ENCODE results near the gene CCR5AS.

Gene CCR5AS

DNA sequence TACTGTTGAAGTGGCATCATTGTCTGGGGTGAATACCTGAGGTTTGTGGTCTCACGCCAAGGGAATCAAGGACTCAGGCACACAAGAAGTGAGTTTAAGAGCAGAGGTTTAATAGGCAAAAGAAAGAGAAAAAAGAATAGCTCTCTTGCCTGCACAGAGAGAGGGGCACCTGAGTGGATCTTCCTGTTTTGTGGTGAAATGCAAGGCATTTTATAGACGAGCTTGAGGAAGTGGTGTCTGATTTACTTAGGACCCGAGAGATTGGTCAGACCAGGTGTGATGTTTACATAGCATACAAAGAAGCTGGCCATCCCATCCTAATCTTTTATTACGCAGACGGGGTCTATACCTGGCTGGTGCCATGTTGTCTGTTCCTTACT, 22.9 kb downstream of the CCR5AS start:
- no peak for TF ChIP-seq CTCF (IDR thresholded peaks at IDR 0.05)
- DNase-seq, result no peak
- Histone ChIP-seq H3K9ac (ENCODE audit: low read depth in 2 of 2, low read length in 2 of 2) (no peak overlapping the region), H3K4me3 (no peak overlapping the region), H3K27ac (peak overlapping the region; percentile 51), H3K4me1 (peaks cover 15% of the 10 kb centered on the region), H3K27me3 (no peaks in the 10 kb centered on the region), H3K36me3 (no peaks in the 10 kb centered on the region), H3K9me3 (no peaks in the 10 kb centered on the region)
- intact Hi-C loops (cut with DNase I), result no loop called here

DNA sequence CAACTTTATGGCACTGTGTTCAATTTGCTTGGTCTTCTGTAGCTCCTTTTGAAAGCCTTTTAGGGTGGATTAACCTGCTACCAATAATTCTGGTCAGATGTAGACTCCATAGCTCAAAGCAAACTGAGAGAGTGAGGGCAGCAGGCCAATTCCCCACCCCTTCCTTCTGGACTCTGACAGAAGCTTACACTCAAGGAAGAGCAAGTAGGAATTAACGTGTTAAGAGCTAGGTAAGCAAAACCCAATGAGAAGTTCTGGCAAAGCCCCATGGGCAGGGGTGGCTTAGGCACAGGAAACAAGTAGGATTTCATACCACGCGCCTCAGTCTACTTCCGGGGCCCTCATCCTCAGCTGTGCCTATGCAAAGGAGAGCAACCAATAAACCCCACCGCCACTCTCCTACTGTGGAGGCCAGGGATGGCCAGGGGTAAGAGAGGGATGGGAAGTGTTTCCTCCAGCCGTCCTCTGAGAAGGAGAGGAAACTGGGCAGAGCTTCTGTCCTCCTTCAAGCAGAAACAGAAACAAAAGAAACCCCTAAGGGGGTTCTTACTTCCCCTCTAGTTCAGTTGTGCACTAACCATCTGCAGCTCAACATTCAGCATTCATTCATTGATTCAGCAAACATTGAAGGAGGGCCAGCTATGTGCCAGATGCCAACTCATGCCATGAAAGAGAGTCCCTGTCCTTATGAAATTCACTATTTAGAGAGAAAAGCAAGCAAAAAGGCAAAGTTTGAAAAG, 23.5 kb downstream of the CCR5AS start:
- TF ChIP-seq CTCF (IDR thresholded peaks at IDR 0.05), result no peak
- peak overlapping the region; percentile 51 for H3K27ac ChIP-seq

DNA sequence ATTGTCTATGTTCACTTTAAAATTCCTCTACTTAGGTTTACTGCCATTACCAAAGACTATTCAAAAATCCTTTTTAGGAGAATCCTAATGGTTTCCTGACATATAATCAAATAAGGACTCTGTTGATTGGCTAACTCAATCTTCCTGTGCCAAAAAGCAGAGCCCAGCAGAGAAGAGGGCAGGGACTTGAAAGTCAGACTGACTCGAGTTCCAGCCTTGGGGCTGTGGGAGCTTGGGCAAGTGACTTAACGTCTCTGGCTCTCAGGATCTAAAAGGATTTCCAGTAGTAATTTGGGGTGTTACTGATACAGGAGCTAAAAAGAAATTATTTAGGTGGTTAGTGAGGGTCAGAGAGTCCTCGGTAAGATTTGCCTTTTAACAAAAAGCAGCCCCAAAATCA, 25.2 kb downstream of the CCR5AS start:
- Histone ChIP-seq H3K4me3 (no peak overlapping the region), H3K4me1 (peaks cover 15% of the 10 kb centered on the region), H3K9me3 (no peaks in the 10 kb centered on the region), H3K9ac (ENCODE audit: low read depth in 2 of 2, low read length in 2 of 2) (no peak overlapping the region), H3K27me3 (no peaks in the 10 kb centered on the region), H3K27ac (no peak overlapping the region), H3K36me3 (no peaks in the 10 kb centered on the region)
- TF ChIP-seq CTCF (IDR thresholded peaks at IDR 0.05), result no peak
- DNase-seq, result no peak
- intact Hi-C loops (cut with DNase I), result no loop called here

More for the DNA sequence above, 23.5 kb downstream of the CCR5AS start:
- H3K4me3 ChIP-seq, result no peak overlapping the region
- H3K9ac ChIP-seq (ENCODE audit: low read depth in 2 of 2, low read length in 2 of 2), result peak overlapping the region in 1 of 2 donors; percentile 44
- H3K27me3 ChIP-seq, result no peaks in the 10 kb centered on the region
- H3K36me3 ChIP-seq, result no peaks in the 10 kb centered on the region
- peaks cover 15% of the 10 kb centered on the region for H3K4me1 ChIP-seq
- peak; percentile 78 for DNase-seq
- intact Hi-C loops (cut with DNase I), result no loop called here
- no peaks in the 10 kb centered on the region for H3K9me3 ChIP-seq

DNA sequence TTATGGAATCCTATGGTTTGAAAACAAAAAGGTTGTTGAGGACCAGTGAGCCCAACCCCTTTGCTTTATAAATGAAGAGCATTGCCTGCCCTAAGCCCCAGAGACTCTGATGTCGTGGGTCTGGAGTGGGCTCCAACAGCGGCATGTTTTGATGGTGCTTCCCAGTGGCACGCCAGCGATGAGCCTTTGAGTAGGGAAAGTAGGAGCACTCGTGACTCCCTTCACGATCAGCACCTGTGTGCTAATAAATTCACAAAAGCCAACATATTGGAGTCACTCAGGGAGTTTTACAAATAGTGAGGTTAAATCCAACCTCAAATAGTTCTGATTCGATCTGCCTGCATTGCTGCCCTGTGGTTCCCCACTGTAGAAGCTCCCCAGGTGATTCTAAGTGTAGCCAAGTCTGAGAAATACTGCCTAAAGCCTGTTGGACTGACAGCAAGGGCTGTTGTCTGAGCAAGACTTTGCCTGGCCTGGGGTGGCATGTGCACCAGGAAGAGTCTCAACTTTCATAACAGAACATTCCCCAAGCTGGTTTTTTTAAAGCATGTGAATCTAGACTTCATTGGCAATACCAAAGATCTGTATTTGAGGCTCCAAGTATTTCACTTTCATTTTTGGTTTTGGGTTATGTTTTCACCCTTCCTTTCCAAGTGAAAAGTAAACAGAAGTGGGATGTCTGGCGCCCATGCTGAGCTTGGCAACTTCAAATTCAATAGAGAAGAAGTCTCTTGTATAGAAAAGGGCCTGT, 26.2 kb downstream of the CCR5AS start:
- H3K4me3 ChIP-seq, result no peak overlapping the region
- no peaks in the 10 kb centered on the region for H3K27me3 ChIP-seq
- intact Hi-C loops (cut with DNase I), result no loop called here
- H3K36me3 ChIP-seq, result no peaks in the 10 kb centered on the region
- no peaks in the 10 kb centered on the region for H3K9me3 ChIP-seq
- no peak overlapping the region for H3K9ac ChIP-seq (ENCODE audit: low read depth in 2 of 2, low read length in 2 of 2)
- DNase-seq, result no peak
- peaks cover 11% of the 10 kb centered on the region for H3K4me1 ChIP-seq
- TF ChIP-seq CTCF (IDR thresholded peaks at IDR 0.05), result no peak
- peak overlapping the region; percentile 34 for H3K27ac ChIP-seq

- TF ChIP-seq CTCF (IDR thresholded peaks at IDR 0.05), result peak; percentile 61
- DNase-seq, result peak; percentile 79
- no peaks in the 10 kb centered on the region for H3K27me3 ChIP-seq
- H3K36me3 ChIP-seq, result no peaks in the 10 kb centered on the region
- H3K27ac ChIP-seq, result no peak overlapping the region
- H3K9ac ChIP-seq (ENCODE audit: low read depth in 2 of 2, low read length in 2 of 2), result peak overlapping the region in 1 of 2 donors; percentile 20
- intact Hi-C loops (cut with DNase I), result no loop called here
- no peak overlapping the region for H3K4me3 ChIP-seq
- peaks cover 4% of the 10 kb centered on the region for H3K4me1 ChIP-seq
- H3K9me3 ChIP-seq, result no peaks in the 10 kb centered on the region
These were observed 28.4 kb downstream of the CCR5AS start for GRCh38 chr3:46378426-46378942.

All from colonic mucosa (tissue), 4 donors.